Stimulated activated naive CD8-positive, alpha-beta T cell treated with anti-CD3 and anti-CD28 coated beads, Interleukin-15, Interleukin-2, amounts not matched to agents 100 U/mL and 50 U/mL, for 24 hours (primary cell): ENCODE results near the gene GAREM1.

Experiments
- ATAC-seq: fragments of 150-1000 bp; cut with Tn5 transposase; one replicate; pipeline ENCODE4 v1.10.0; 2021
- DNase-seq: peaks from one replicate; pipeline ENCODE4 v3.0.0; 2021

GAREM1 gene

GRCh38 chr18:32425466-32425865, 45.2 kb downstream of the GAREM1 start:
- no peak for DNase-seq

GRCh38 chr18:32424696-32425095, 46.0 kb downstream of the GAREM1 start:
- no peak for ATAC-seq

More at GRCh38 chr18:32425466-32425865, 45.2 kb downstream of the GAREM1 start:
- no peak for ATAC-seq

GRCh38 chr18:32422978-32423740, 47.5 kb downstream of the GAREM1 start:
- ATAC-seq (no peak), DNase-seq (no peak)

More at GRCh38 chr18:32424696-32425095, 46.0 kb downstream of the GAREM1 start:
- no peak for DNase-seq

- ATAC-seq (no peak), DNase-seq (no peak)
Measured at GRCh38 chr18:32422201-32422600, 48.5 kb downstream of the GAREM1 start.

- no peak for ATAC-seq
- no peak for DNase-seq
Measured at GRCh38 chr18:32420084-32420750, 50.5 kb downstream of the GAREM1 start.

- DNase-seq = no peak
- no peak for ATAC-seq
Measured at GRCh38 chr18:32418148-32418547, 52.5 kb downstream of the GAREM1 start.

- DNase-seq (no peak), ATAC-seq (no peak)
Measured at GRCh38 chr18:32405588-32405987, 65.1 kb downstream of the GAREM1 start.

GRCh38 chr18:32401621-32402020, 69.1 kb downstream of the GAREM1 start:
- DNase-seq (no peak), ATAC-seq (no peak)

GRCh38 chr18:32393407-32393806, 77.3 kb downstream of the GAREM1 start:
- DNase-seq = no peak
- ATAC-seq = no peak

- ATAC-seq = no peak
- no peak for DNase-seq
Measured at GRCh38 chr18:32391126-32391525, 79.6 kb downstream of the GAREM1 start.

- ATAC-seq = no peak
- DNase-seq = no peak
Measured at GRCh38 chr18:32389858-32390257, 80.8 kb downstream of the GAREM1 start.

GRCh38 chr18:32389191-32389590, 81.5 kb downstream of the GAREM1 start:
- no peak for DNase-seq
- ATAC-seq = no peak

- ATAC-seq (no peak), DNase-seq (no peak)
Measured at GRCh38 chr18:32386471-32386870, 84.2 kb downstream of the GAREM1 start.

GRCh38 chr18:32383050-32383819, 87.4 kb downstream of the GAREM1 start:
- DNase-seq (no peak), ATAC-seq (no peak)

- ATAC-seq (no peak), DNase-seq (no peak)
Measured at GRCh38 chr18:32381761-32382160, 88.9 kb downstream of the GAREM1 start.

- DNase-seq = no peak
Measured at GRCh38 chr18:32380559-32380958, 90.1 kb downstream of the GAREM1 start.

GRCh38 chr18:32379891-32380290, 90.8 kb downstream of the GAREM1 start:
- no peak for DNase-seq
- ATAC-seq = no peak

More at GRCh38 chr18:32380559-32380958, 90.1 kb downstream of the GAREM1 start:
- no peak for ATAC-seq

- DNase-seq = no peak
- no peak for ATAC-seq
Measured at GRCh38 chr18:32378705-32379104, 92.0 kb downstream of the GAREM1 start.

GRCh38 chr18:32373995-32374394, 96.7 kb downstream of the GAREM1 start:
- DNase-seq = no peak

GRCh38 chr18:32373505-32373904, 97.2 kb downstream of the GAREM1 start:
- ATAC-seq (no peak), DNase-seq (no peak)

More at GRCh38 chr18:32373995-32374394, 96.7 kb downstream of the GAREM1 start:
- no peak for ATAC-seq

GRCh38 chr18:32372381-32373061, 98.2 kb downstream of the GAREM1 start:
- DNase-seq (no peak), ATAC-seq (no peak)

GRCh38 chr18:32372047-32372380, 98.7 kb downstream of the GAREM1 start:
- DNase-seq (no peak), ATAC-seq (no peak)
